Smooth muscle cell (in vitro differentiated cells): ENCODE results near the gene PLEKHM2. TPM values are rescaled to one million over a fixed set of nuclear protein-coding genes. Genes with fewer than 3 reads are reported as not detected.

ENCODE experiments used
- DNase-seq: peaks from one replicate; lab custom pipeline; 2025; ENCODE audit not compliant: unreplicated experiment; lab: John Stamatoyannopoulos, UW
- H2AFZ ChIP-seq: fragments of 200-600 bp; sonication (generic); 2 replicates; pipeline ENCODE4 v1.6.0; 2016; ENCODE audit warnings: antibody characterized with exemption, low read depth, mild to moderate bottlenecking
- H3F3A ChIP-seq: fragments of 200-600 bp; sonication (generic); 2 replicates; pipeline ENCODE4 v1.6.0; 2017; ENCODE audit warnings: antibody characterized with exemption, low read depth
- H3K27ac ChIP-seq: fragments of 200-600 bp; sonication (generic); 2 replicates; pipeline ENCODE4 v1.5.1; 2016; ENCODE audit warnings: low read depth, mild to moderate bottlenecking
- H3K27me3 ChIP-seq: fragments of 200-600 bp; sonication (generic); 2 replicates; pipeline ENCODE4 v1.6.1; 2016; ENCODE audit warnings: low read depth, mild to moderate bottlenecking
- H3K36me3 ChIP-seq: fragments of 200-600 bp; sonication (generic); 2 replicates; pipeline ENCODE4 v1.5.1; 2016; ENCODE audit warnings: low read depth
- H3K4me1 ChIP-seq: fragments of 200-600 bp; sonication (generic); 2 replicates; pipeline ENCODE4 v1.5.1; 2016; ENCODE audit warnings: low read depth
- H3K4me2 ChIP-seq: fragments of 200-600 bp; sonication (generic); 2 replicates; pipeline ENCODE4 v1.6.0; 2016; ENCODE audit warnings: mild to moderate bottlenecking
- H3K4me3 ChIP-seq: fragments of 200-600 bp; sonication (generic); 2 replicates; pipeline ENCODE4 v1.5.1; 2016; ENCODE audit warnings: mild to moderate bottlenecking
- H3K79me2 ChIP-seq: fragments of 200-600 bp; sonication (generic); 2 replicates; pipeline ENCODE4 v1.6.0; 2016; ENCODE audit warnings: low read depth, mild to moderate bottlenecking
- H3K9ac ChIP-seq: fragments of 200-600 bp; sonication (generic); 2 replicates; pipeline ENCODE4 v1.6.0; 2016; ENCODE audit warnings: low read depth
- H3K9me3 ChIP-seq: fragments of 200-600 bp; sonication (generic); replicated peaks from 2 replicates; pipeline ENCODE4 v1.5.1; 2016; ENCODE audit warnings: low read depth
- H4K20me1 ChIP-seq: fragments of 200-600 bp; sonication (generic); 2 replicates; pipeline ENCODE4 v1.6.0; 2016; ENCODE audit warnings: low read depth
- WGBS: methylation state at CpG from one replicate; pipeline ENCODE4 v1.1.7; 2016; ENCODE audit warnings: low lambda C conversion rate; 5-methylcytosine and 5-hydroxymethylcytosine counted together
- polyA plus RNA-seq: library from polyadenylated mRNA; unstranded; fragments of >200 nt; fragmentation: Nextera tagmentation; extraction: Ambion mirVana; gene quantifications from 2 replicates; pipeline ENCODE4 v1.2.1, GENCODE V29; 2016
- total RNA-seq: library from RNA; depleted of rRNA; stranded (reverse); fragments of >200 nt; gene quantifications from 2 replicates; pipeline ENCODE4 v1.2.3, GENCODE V29; 2014
- TF ChIP-seq, protein P1 (sequence below): fragments of 200-600 bp; sonication (generic); IDR thresholded peaks from 2 replicates; pipeline ENCODE4 v1.5.1; 2017; ENCODE audit warnings: borderline replicate concordance, mild to moderate bottlenecking, antibody characterized with exemption; ENCODE audit not compliant: insufficient read depth, poor library complexity, severe bottlenecking

PLEKHM2 gene
- total and polyA plus RNA-seq, 2 experiments from 2014 or later: 26.5 to 39.6 TPM

DNA sequence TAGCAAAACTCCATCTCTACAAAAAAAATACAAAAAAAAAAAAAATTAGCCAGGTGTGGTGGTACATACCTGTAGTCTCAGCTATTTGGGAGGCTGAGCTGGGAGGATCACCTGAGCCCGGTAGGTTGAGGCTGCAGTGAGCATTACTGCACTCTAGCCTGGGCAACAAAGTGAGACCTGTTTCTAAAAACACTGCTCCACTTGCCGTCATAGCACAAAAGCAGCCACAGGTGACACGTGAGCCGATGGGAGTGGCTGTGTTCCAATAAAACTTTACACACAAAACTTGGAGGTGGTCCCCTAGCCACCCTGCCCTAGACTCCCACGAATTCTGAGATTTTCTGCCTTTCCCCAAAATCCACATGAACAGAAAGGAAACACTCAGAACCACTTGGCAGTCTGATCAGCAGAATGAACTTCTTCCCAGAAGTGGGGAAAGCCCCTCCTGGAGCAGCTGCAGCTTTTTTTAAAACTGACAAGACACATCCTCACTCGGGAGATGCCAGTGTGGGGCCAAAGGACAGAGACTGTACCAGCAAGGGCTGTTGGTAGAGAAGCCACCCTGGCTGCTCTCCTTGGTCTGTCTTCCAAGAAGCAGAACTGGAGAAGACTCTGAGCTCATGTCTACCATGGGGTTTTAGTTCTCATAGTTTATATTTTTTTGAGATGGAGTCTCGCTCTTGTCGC is 23.3 kb downstream of the PLEKHM2 start:
- Histone ChIP-seq H2AFZ (no peak overlapping the region), H3K4me2 (no peak overlapping the region), H3K79me2 (peaks cover 80% of the 10 kb centered on the region), H4K20me1 (peaks cover 79% of the 10 kb centered on the region), H3F3A (peaks cover 19% of the 10 kb centered on the region), H3K9me3 (no peaks in the 10 kb centered on the region), H3K36me3 (no peaks in the 10 kb centered on the region), H3K4me1 (peaks cover 5% of the 10 kb centered on the region), H3K27me3 (no peaks in the 10 kb centered on the region), H3K9ac (no peak overlapping the region), H3K27ac (no peak overlapping the region), H3K4me3 (no peak overlapping the region)
- WGBS: 93% methylated on average over 8 of the region's 8 CpGs
- DNase-seq: no peak
- TF ChIP-seq, protein P1, sequence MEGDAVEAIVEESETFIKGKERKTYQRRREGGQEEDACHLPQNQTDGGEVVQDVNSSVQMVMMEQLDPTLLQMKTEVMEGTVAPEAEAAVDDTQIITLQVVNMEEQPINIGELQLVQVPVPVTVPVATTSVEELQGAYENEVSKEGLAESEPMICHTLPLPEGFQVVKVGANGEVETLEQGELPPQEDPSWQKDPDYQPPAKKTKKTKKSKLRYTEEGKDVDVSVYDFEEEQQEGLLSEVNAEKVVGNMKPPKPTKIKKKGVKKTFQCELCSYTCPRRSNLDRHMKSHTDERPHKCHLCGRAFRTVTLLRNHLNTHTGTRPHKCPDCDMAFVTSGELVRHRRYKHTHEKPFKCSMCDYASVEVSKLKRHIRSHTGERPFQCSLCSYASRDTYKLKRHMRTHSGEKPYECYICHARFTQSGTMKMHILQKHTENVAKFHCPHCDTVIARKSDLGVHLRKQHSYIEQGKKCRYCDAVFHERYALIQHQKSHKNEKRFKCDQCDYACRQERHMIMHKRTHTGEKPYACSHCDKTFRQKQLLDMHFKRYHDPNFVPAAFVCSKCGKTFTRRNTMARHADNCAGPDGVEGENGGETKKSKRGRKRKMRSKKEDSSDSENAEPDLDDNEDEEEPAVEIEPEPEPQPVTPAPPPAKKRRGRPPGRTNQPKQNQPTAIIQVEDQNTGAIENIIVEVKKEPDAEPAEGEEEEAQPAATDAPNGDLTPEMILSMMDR: no peak

DNA sequence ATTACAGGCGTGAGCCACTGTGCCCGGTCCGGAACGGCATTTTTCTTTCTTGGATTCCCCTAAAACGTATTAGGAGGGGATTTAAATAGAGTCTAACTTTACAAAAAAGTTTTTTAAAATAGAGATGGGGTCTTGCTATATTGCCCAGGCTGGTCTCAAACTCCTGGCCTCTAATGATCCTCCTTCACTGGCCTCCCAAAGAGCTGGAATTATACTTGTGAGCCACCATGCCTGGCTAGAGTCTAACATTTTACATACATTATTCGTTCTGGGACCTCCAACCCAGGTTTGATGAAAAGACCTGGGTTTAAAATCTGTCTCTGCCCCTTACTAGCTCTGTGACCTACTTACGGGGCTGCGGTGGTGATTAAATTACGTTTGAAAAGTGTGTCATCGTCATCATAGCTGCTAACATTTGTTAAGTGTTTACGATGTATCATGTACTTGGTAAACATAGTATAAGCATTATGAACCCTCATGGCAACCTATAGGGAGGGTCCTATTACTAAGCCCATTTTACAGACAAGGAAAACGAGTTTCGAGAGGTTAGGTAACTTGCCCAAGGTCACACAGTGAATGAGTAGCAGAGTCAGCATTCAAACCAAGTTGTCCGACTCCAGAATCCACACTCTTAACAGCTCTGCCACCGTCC is 24.5 kb downstream of the PLEKHM2 start:
- Histone ChIP-seq H3K9me3 (no peaks in the 10 kb centered on the region), H3K4me3 (no peak overlapping the region), H3K36me3 (no peaks in the 10 kb centered on the region), H3F3A (peaks cover 9% of the 10 kb centered on the region), H3K27me3 (no peaks in the 10 kb centered on the region), H3K4me2 (no peak overlapping the region), H3K27ac (no peak overlapping the region), H3K79me2 (peaks cover 92% of the 10 kb centered on the region), H3K4me1 (peaks cover 5% of the 10 kb centered on the region), H3K9ac (no peak overlapping the region), H2AFZ (no peak overlapping the region), H4K20me1 (peaks cover 81% of the 10 kb centered on the region)
- TF ChIP-seq, protein P1: no peak
- no peak for DNase-seq
- WGBS: 95% methylated on average over 15 of the region's 15 CpGs

DNA sequence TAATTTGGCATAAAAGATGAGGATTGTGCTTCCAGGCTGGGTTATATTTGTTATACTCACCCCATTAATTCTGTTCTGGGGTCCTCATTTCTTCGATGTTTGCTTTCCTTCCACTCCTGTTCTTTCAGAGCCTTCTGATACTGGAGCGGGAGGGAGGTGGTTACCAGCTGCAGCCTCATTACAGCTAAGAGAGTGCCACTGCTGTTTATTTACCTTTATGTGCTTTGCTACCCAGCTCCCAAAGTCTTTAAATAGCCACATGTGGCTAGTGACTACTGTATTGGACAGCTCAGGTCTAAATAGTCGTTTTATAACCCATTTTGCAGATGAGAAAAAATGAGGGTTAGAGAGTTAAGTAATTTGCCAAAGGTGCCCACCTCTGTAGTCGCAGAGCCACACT is 25.1 kb downstream of the PLEKHM2 start:
- Histone ChIP-seq H3K4me1 (peaks cover 5% of the 10 kb centered on the region), H4K20me1 (peaks cover 87% of the 10 kb centered on the region), H3K9ac (no peak overlapping the region), H3K27me3 (no peaks in the 10 kb centered on the region), H3K9me3 (no peaks in the 10 kb centered on the region), H3K36me3 (no peaks in the 10 kb centered on the region), H2AFZ (no peak overlapping the region), H3K4me3 (no peak overlapping the region), H3K4me2 (no peak overlapping the region), H3F3A (peaks cover 4% of the 10 kb centered on the region), H3K27ac (no peak overlapping the region), H3K79me2 (peaks cover 93% of the 10 kb centered on the region)
- DNase-seq: no peak
- WGBS: 98% methylated on average over 4 of the region's 4 CpGs
- TF ChIP-seq, protein P1: no peak
